B cell (primary cell): ENCODE data around the gene RERE. TPM values are rescaled to one million over a fixed set of nuclear protein-coding genes. Genes with fewer than 3 reads are reported as not detected.

ENCODE experiments used
- ATAC-seq: fragments of 200-7000 bp; cut with Tn5 transposase; one replicate; pipeline ENCODE4 v1.10.0; 2021; ENCODE audit warnings: low read depth, mild to moderate bottlenecking, moderate number of reproducible peaks, moderate library complexity
- CTCF ChIA-PET: fragments of 350-600 bp; sonication (Branson Sonifier 250); formaldehyde crosslinking; loops from one replicate; lab custom pipeline; 2021; ENCODE audit warnings: antibody characterized with exemption, inconsistent platforms; lab: Charles Lee
- POLR2A ChIA-PET: fragments of 350-600 bp; sonication (Branson Sonifier 250); formaldehyde crosslinking; loops from one replicate; lab custom pipeline; 2021; ENCODE audit warnings: antibody characterized with exemption; lab: Charles Lee
- DNase-seq: peaks from one replicate; pipeline ENCODE4 v3.0.0; 2013
- H2AFZ ChIP-seq: 2 replicates; pipeline ENCODE4 v1.6.1; 2012; ENCODE audit warnings: mild to moderate bottlenecking, low read depth, low read length; ENCODE audit not compliant: insufficient read depth, poor library complexity, severe bottlenecking
- H3K27ac ChIP-seq, 2 donors: 1 replicate in 1 of 2; 2 replicates in 1 of 2; pipeline ENCODE4 v1.5.1; 2012 to 2013; ENCODE audit warnings: low read length in 2 of 2, mild to moderate bottlenecking in 2 of 2, moderate library complexity in 1 of 2
- H3K27me3 ChIP-seq, 4 experiments: fragments of 200-600 bp in 1 of 4; sonication (generic) in 1 of 4; replicated peaks in 1 of 4; 1 replicate in 2 of 4; 2 replicates in 2 of 4; pipeline versions ENCODE4 v1.6.1 to v1.7.0; 2013 to 2016; ENCODE audit warnings: low read length in 3 of 4, mild to moderate bottlenecking in 2 of 4, mixed read lengths in 1 of 4, moderate library complexity in 1 of 4; ENCODE audit not compliant: insufficient read depth in 4 of 4, control insufficient read depth in 3 of 4; ENCODE audit errors: control extremely low read depth in 1 of 4
- H3K36me3 ChIP-seq, 2 experiments: replicated peaks in 1 of 2; 1 replicate in 1 of 2; 2 replicates in 1 of 2; pipeline versions ENCODE4 v1.6.1 to v1.7.1; 2013; ENCODE audit warnings: low read length in 1 of 2; ENCODE audit not compliant: insufficient read depth in 2 of 2, control insufficient read depth in 1 of 2; ENCODE audit errors: control extremely low read depth in 1 of 2, extremely low read depth in 1 of 2
- H3K4me1 ChIP-seq, 2 donors: fragments of 200-600 bp in 1 of 2; sonication (generic) in 1 of 2; 1 replicate in 1 of 2; 2 replicates in 1 of 2; pipeline versions ENCODE4 v1.5.1 to v1.6.1; 2013 to 2017; ENCODE audit warnings: low read length in 2 of 2; ENCODE audit not compliant: control insufficient read depth in 2 of 2, insufficient read depth in 2 of 2
- H3K4me2 ChIP-seq: replicated peaks from 2 replicates; pipeline ENCODE3; 2012; ENCODE audit warnings: mild to moderate bottlenecking, low read depth, low read length; ENCODE audit not compliant: poor library complexity, severe bottlenecking
- H3K4me3 ChIP-seq, 5 experiments: fragments of 200-600 bp in 1 of 5; sonication (generic) in 1 of 5; 1 replicate in 3 of 5; 2 replicates in 2 of 5; pipeline versions ENCODE4 v1.5.1 to v1.7.0; 2011 to 2016; ENCODE audit warnings: low read length in 4 of 5, mild to moderate bottlenecking in 4 of 5, low read depth in 2 of 5, control low read depth in 1 of 5, moderate library complexity in 1 of 5; ENCODE audit not compliant: insufficient read depth in 1 of 5; ENCODE audit errors: control extremely low read depth in 1 of 5, extremely low read depth in 1 of 5
- H3K79me2 ChIP-seq: fragments of 200-600 bp; sonication (generic); one replicate; pipeline ENCODE4 v1.6.0; 2016; ENCODE audit warnings: low read length; ENCODE audit not compliant: control insufficient read depth, insufficient read depth
- H3K9ac ChIP-seq: fragments of 200-600 bp; sonication (generic); 2 replicates; pipeline ENCODE4 v1.6.1; 2017; ENCODE audit warnings: mild to moderate bottlenecking, low read length, moderate library complexity
- H3K9me3 ChIP-seq, 3 donors: one replicate each; pipeline versions ENCODE4 v1.6.1 to v1.7.1; 2013; ENCODE audit warnings: low read length in 2 of 3; ENCODE audit not compliant: control insufficient read depth in 2 of 3, insufficient read depth in 1 of 3; ENCODE audit errors: control extremely low read depth in 1 of 3
- H4K20me1 ChIP-seq: 2 replicates; pipeline ENCODE4 v1.6.0; 2012; ENCODE audit warnings: mild to moderate bottlenecking, low read length; ENCODE audit not compliant: insufficient read depth, control insufficient read depth, poor library complexity, severe bottlenecking
- H3K27ac Mint-ChIP-seq: one replicate; pipeline ENCODE4 v1.8.0; 2021; ENCODE audit warnings: mixed read lengths
- H3K27me3 Mint-ChIP-seq: one replicate; pipeline ENCODE4 v1.8.0; 2021; ENCODE audit warnings: mixed read lengths
- H3K4me1 Mint-ChIP-seq: one replicate; pipeline ENCODE4 v1.8.0; 2021; ENCODE audit warnings: mixed read lengths
- H3K4me3 Mint-ChIP-seq: one replicate; pipeline ENCODE4 v1.8.0; 2021; ENCODE audit warnings: mixed read lengths
- H3K9me3 Mint-ChIP-seq: one replicate; pipeline ENCODE4 v1.8.0; 2022; ENCODE audit warnings: mixed read lengths; ENCODE audit not compliant: insufficient read depth
- EZH2 ChIP-seq: IDR thresholded peaks from 2 replicates; pipeline ENCODE4 v1.6.1; 2012; ENCODE audit warnings: borderline replicate concordance, low read depth, mild to moderate bottlenecking, moderate library complexity, low read length; ENCODE audit not compliant: insufficient read depth, poor library complexity, severe bottlenecking
- WGBS: methylation state at CpG from one replicate; pipeline ENCODE4 v1.1.5; 2013; ENCODE audit warnings: missing lambda C conversion rate; ENCODE audit not compliant: insufficient coverage; 5-methylcytosine and 5-hydroxymethylcytosine counted together
- intact Hi-C: fragments of 100-400 bp; cut with micrococcal nuclease; formaldehyde crosslinking; loops from one replicate; pipeline ENCODE4 v1.10.0; 2022
- polyA plus RNA-seq: library from polyadenylated mRNA; depleted of rRNA; stranded (reverse); fragments of >200 nt; gene quantifications from 2 replicates; pipeline ENCODE4 v1.2.3, GENCODE V29; 2012
- total RNA-seq, 2 donors: library from RNA; stranded (reverse); fragments of 120-200 nt in 1 of 2; gene quantifications; 1 replicate in 1 of 2; 2 replicates in 1 of 2; pipeline versions ENCODE4 v1.2.3 to v1.2.4, GENCODE V29; 2013 to 2022
- TF ChIP-seq, protein P1 (sequence below): fragments of 200-600 bp; IDR thresholded peaks from one replicate; pipeline ENCODE4 v1.8.0; 2022; ENCODE audit warnings: antibody characterized with exemption, mild to moderate bottlenecking

The RERE gene
- total and polyA plus RNA-seq, 2 donors (not counting 1 experiment from before 2014, with no cell fraction given), result 27.3 to 132 TPM

DNA sequence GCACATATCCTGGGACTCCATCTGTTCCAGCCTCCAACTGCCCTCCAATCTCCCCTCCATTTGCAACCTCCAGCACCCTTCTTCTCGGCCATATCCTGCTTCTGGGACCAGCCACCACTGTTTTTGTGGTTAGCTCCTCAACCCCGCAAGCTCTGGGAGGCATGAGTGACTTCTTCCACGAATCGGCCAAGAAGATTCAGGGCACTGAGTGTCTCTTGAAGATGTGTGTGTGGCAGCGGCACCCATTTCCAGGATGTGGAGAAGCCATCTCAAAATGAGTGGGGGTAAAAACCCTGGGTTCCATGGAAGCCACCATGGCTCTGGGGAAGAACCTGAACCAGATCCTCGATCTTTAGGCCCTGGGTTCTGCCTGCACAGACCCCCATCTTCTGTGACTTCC is 304.9 kb downstream of the RERE start:
- POLR2A ChIA-PET, result no interaction called here
- H3K9me3 ChIP-seq, result peaks cover 0 to 4% (median 0%) of the 10 kb centered on the region in 3 donors
- 95% methylated on average over 6 of the region's 6 CpGs for WGBS
- TF ChIP-seq, protein P1, sequence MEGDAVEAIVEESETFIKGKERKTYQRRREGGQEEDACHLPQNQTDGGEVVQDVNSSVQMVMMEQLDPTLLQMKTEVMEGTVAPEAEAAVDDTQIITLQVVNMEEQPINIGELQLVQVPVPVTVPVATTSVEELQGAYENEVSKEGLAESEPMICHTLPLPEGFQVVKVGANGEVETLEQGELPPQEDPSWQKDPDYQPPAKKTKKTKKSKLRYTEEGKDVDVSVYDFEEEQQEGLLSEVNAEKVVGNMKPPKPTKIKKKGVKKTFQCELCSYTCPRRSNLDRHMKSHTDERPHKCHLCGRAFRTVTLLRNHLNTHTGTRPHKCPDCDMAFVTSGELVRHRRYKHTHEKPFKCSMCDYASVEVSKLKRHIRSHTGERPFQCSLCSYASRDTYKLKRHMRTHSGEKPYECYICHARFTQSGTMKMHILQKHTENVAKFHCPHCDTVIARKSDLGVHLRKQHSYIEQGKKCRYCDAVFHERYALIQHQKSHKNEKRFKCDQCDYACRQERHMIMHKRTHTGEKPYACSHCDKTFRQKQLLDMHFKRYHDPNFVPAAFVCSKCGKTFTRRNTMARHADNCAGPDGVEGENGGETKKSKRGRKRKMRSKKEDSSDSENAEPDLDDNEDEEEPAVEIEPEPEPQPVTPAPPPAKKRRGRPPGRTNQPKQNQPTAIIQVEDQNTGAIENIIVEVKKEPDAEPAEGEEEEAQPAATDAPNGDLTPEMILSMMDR, result no peak
- TF ChIP-seq EZH2, result no peak
- H4K20me1 ChIP-seq, result no peaks in the 10 kb centered on the region
- CTCF ChIA-PET, result no interaction called here
- H2AFZ ChIP-seq, result no peak overlapping the region
- peaks cover 56% of the 10 kb centered on the region for H3K4me1 Mint-ChIP-seq
- H3K27me3 ChIP-seq, result no peaks in the 10 kb centered on the region
- ATAC-seq, result no peak
- no peak overlapping the region for H3K4me3 Mint-ChIP-seq
- peaks cover 10 to 11% of the 10 kb centered on the region in 2 experiments for H3K36me3 ChIP-seq
- H3K4me2 ChIP-seq, result no peak overlapping the region
- no peak overlapping the region for H3K27ac Mint-ChIP-seq
- H3K4me3 ChIP-seq, result no peak overlapping the region
- H3K4me1 ChIP-seq, result peaks cover 44 to 49% of the 10 kb centered on the region in 2 donors
- intact Hi-C loops, result loop anchor here (5.0 kb wide), 1 partner anchor 40 kb away; no protein-coding TSS in a partner anchor
- H3K27me3 Mint-ChIP-seq, result no peaks in the 10 kb centered on the region
- no peak for DNase-seq
- H3K9me3 Mint-ChIP-seq, result no peaks in the 10 kb centered on the region
- no peak overlapping the region for H3K27ac ChIP-seq
- peaks cover 93% of the 10 kb centered on the region for H3K79me2 ChIP-seq
- H3K9ac ChIP-seq, result no peak overlapping the region

DNA sequence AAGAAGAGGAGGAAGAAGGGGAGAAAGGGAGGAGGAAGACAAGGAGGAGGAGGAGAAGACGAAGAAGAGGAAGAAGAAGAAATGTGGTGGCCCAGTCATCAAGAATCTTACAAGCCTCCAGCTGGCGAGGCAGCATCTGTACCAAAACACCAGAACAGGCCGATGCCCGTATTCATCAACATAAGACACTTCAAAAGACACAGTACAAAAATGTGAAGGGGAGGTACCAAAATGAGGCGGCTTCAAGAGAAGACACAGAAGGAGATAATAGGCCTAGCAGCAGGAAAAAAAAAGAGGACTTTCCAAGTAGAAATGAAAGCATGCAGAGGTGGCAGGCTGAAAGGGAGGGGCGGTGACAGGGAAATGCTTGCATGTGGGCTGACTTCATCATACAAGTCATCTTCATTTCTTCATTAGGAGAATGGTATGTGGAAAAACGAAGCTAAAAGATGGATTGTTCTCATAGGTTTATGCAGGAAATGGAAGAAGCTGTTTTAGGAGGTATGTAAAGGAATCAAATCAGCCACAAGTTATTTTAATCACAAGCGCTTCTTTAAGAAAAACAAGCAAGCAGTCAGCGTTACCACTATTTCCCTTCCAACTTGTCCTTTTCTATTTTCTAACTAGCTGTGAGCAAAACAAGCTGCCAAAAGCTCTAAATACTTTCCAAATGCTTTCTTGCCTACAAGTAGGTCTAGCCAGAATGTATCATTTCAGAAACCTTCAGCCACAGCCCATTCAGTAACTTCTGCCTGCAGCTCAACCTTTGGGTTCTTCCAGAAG is 307.2 kb downstream of the RERE start:
- H3K4me3 ChIP-seq, result peak overlapping the region in 3 of 5 experiments; percentile 3 to 18 (median 7)
- POLR2A ChIA-PET, result interaction anchor here (1.1 kb wide), 1 partner anchor 9 kb away, joined by 4 read pairs; no protein-coding TSS in a partner anchor
- peaks cover 30 to 31% of the 10 kb centered on the region in 2 donors for H3K4me1 ChIP-seq
- ATAC-seq, result peak; percentile 65
- H3K4me3 Mint-ChIP-seq, result peak overlapping the region; percentile 80
- H3K27me3 Mint-ChIP-seq, result no peaks in the 10 kb centered on the region
- peak overlapping the region; percentile 64 for H3K4me2 ChIP-seq
- peaks cover 72% of the 10 kb centered on the region for H3K79me2 ChIP-seq
- peak; percentile 60 for DNase-seq
- no peak for TF ChIP-seq EZH2
- peak overlapping the region; percentile 58 for H2AFZ ChIP-seq
- H3K9ac ChIP-seq, result peak overlapping the region; percentile 23
- H3K27ac Mint-ChIP-seq, result peak overlapping the region; percentile 87
- WGBS, result 6% methylated on average over 2 of the region's 9 CpGs
- H3K36me3 ChIP-seq, result peaks cover 11 to 27% of the 10 kb centered on the region in 2 experiments
- CTCF ChIA-PET, result interaction anchor here (0.6 to 2.2 kb wide), 6 partner anchors 15 to 339 kb away, joined by 3 to 6 read pairs (median 4); no protein-coding TSS in a partner anchor
- intact Hi-C loops, result loop anchor here (5.0 kb wide), 1 partner anchor 42 kb away; no protein-coding TSS in a partner anchor
- peak overlapping the region; percentile 54 to 77 for H3K27ac ChIP-seq
- no peaks in the 10 kb centered on the region for H3K27me3 ChIP-seq
- no peaks in the 10 kb centered on the region for H3K9me3 Mint-ChIP-seq
- peaks cover 0 to 4% (median 0%) of the 10 kb centered on the region in 3 donors for H3K9me3 ChIP-seq
- H4K20me1 ChIP-seq, result no peaks in the 10 kb centered on the region
- peaks cover 35% of the 10 kb centered on the region for H3K4me1 Mint-ChIP-seq
